Measurements from ENCODE around the gene USB1. TPM values are rescaled to one million over a fixed set of nuclear protein-coding genes. Genes with fewer than 3 reads are reported as not detected.

Gene USB1
- polyA plus RNA-seq, 2 of the 4 experiments (the other 2 are of a cell fraction): 88.8 to 143 TPM

DNA sequence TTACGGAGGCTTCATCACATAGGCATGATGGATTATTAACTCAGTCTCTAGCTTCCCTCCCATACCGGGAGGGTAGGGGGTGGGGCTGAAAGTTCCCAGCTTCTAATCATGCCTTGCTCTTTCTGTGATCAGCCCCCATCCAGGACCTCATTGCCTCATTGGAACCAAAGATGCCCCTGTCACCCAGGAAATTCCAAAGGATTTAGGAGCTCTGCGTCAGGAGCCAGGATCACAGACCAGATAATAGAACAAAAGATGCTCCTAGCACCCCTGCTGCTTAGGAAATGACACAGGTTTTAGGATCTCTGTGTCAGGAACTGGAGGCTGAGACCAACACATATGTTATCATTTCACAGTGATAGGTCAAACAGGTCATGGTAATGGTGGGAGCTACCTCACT lies 9.7 kb downstream of the USB1 start:
- FAIRE-seq (no peak), DNase-seq (ENCODE audit: low read depth in 1 of 2, low spot score in 1 of 2) (no peak), ATAC-seq (no peak)
- no peak overlapping the region for H3K4me3 ChIP-seq
- peaks cover 18% of the 10 kb centered on the region for H3K4me1 ChIP-seq
- 0 out of 3 replicates have a peak, but pooled peaks cover 3% of the 10 kb centered on the region for H3K9me3 ChIP-seq
- WGBS (ENCODE audit: missing lambda C conversion rate): 77% methylated on average over 3 of the region's 3 CpGs
- CTCF ChIA-PET: interaction anchor here (0.8 to 3.9 kb wide), 10 partner anchors 8 to 434 kb away, joined by 3 to 17 read pairs (median 3); no protein-coding TSS in a partner anchor
- no peak overlapping the region; a peak in 1 of 6 replicates for H3K27ac ChIP-seq
- POLR2A ChIA-PET: no interaction called here
- TF ChIP-seq SMC3 (IDR thresholded peaks at IDR 0.05): no peak
- TF ChIP-seq, protein P1, sequence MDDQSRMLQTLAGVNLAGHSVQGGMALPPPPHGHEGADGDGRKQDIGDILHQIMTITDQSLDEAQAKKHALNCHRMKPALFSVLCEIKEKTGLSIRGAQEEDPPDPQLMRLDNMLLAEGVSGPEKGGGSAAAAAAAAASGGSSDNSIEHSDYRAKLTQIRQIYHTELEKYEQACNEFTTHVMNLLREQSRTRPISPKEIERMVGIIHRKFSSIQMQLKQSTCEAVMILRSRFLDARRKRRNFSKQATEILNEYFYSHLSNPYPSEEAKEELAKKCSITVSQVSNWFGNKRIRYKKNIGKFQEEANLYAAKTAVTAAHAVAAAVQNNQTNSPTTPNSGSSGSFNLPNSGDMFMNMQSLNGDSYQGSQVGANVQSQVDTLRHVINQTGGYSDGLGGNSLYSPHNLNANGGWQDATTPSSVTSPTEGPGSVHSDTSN (IDR thresholded peaks at IDR 0.05): no peak
- no peak for TF ChIP-seq EHF (CRISPR knock-in tag; IDR thresholded peaks at IDR 0.05)
- TF ChIP-seq, protein P2, sequence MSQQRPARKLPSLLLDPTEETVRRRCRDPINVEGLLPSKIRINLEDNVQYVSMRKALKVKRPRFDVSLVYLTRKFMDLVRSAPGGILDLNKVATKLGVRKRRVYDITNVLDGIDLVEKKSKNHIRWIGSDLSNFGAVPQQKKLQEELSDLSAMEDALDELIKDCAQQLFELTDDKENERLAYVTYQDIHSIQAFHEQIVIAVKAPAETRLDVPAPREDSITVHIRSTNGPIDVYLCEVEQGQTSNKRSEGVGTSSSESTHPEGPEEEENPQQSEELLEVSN (IDR thresholded peaks at IDR 0.05; ENCODE audit: borderline replicate concordance, low read depth): no peak
- TF ChIP-seq RARB (CRISPR knock-in tag; IDR thresholded peaks at IDR 0.05): no peak
- TF ChIP-seq, protein P3, sequence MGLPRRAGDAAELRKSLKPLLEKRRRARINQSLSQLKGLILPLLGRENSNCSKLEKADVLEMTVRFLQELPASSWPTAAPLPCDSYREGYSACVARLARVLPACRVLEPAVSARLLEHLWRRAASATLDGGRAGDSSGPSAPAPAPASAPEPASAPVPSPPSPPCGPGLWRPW (IDR thresholded peaks at IDR 0.05): no peak
- no peak for TF ChIP-seq RCOR1 (IDR thresholded peaks at IDR 0.05; ENCODE audit: low read depth, low read length)
- no peak for TF ChIP-seq TFCP2L1 (CRISPR knock-in tag; IDR thresholded peaks at IDR 0.05)
- no peak for TF ChIP-seq HDAC2 (IDR thresholded peaks at IDR 0.05)
- TF ChIP-seq NPAS2 (CRISPR knock-in tag; IDR thresholded peaks at IDR 0.05; ENCODE audit: borderline replicate concordance): no peak
- TF ChIP-seq NR3C1 (IDR thresholded peaks at IDR 0.05): no peak
- TF ChIP-seq FOSL2 (IDR thresholded peaks at IDR 0.05): no peak
- TF ChIP-seq FOSL2 (CRISPR knock-in tag; IDR thresholded peaks at IDR 0.05): no peak
- no peak for TF ChIP-seq TP53 (CRISPR knock-in tag; IDR thresholded peaks at IDR 0.05)
- TF ChIP-seq ZSCAN20 (CRISPR knock-in tag; IDR thresholded peaks at IDR 0.05): no peak
- no peak overlapping the region for H3K4me2 ChIP-seq

DNA sequence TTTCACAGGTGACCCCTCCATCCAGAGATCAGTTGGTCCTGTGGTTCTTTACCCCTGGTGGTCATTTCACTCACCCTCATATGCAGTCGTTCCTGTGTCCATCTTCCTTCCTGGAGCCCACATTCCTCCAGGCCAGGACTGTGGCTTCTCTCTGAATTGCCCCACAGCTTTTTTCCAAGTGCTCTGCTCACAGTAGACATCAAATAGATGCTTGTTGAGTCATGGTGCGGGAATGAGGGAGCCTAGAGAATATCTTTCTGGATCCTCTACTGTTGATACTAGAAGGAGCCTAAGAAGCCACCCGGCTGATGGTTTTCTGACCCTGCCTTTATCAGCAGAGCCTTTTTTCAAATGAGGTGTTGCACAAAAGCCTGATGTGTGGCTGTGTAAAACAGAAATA lies 10.4 kb downstream of the USB1 start:
- TF ChIP-seq ZFP36 (IDR thresholded peaks at IDR 0.05; ENCODE audit: borderline replicate concordance, partially characterized antibody): no peak
- TF ChIP-seq RARB (CRISPR knock-in tag; IDR thresholded peaks at IDR 0.05): no peak
- no peak for TF ChIP-seq HDAC2 (IDR thresholded peaks at IDR 0.05)
- ChIA-PET CTCF (interaction anchor here (1.2 to 1.4 kb wide), 2 partner anchors 9 to 148 kb away, joined by 3 read pairs; no protein-coding TSS in a partner anchor), POLR2A (no interaction called here)
- WGBS (ENCODE audit: missing lambda C conversion rate): 53% methylated on average over 3 of the region's 3 CpGs
- 0 out of 3 replicates have a peak, but pooled peaks cover under 1% of the 10 kb centered on the region for H3K9me3 ChIP-seq
- ATAC-seq (peak; percentile 43 to 74; a peak in 4 of 6 replicates), DNase-seq (ENCODE audit: low read depth in 1 of 2, low spot score in 1 of 2) (no peak), FAIRE-seq (no peak)
- H3K4me1 ChIP-seq: peaks cover 21% of the 10 kb centered on the region
- peak overlapping the region in 1 of 2 experiments; percentile 39; a peak in 1 of 6 replicates for H3K27ac ChIP-seq
- no peak overlapping the region for H3K4me2 ChIP-seq
- H3K4me3 ChIP-seq: no peak overlapping the region

DNA sequence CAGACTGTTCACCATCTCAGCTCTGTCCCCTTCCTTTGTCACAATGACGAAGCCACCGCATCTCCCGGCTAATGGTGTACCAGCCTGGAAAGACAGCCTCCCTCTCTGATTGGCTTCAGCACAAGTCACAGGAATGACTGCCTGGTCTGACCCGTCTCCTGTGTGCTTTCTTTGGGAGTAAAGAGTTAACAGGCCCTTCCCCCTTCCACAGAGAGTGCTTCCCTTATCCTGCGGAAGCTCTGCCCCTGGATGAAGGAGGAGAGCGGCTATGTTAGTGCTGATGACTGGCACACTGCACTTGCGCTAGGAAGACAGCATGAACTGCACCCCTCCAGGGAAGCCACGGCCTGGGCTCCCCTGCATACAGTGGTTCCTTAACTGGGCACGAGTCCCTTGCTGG lies 11.3 kb downstream of the USB1 start:
- POLR2A ChIA-PET: no interaction called here
- FAIRE-seq (no peak), DNase-seq (ENCODE audit: low read depth in 1 of 2, low spot score in 1 of 2) (no peak), ATAC-seq (no peak; a peak in 1 of 6 replicates)
- Histone ChIP-seq H3K9me3 (no peaks in the 10 kb centered on the region), H3K4me3 (no peak overlapping the region), H3K27ac (no peak overlapping the region), H3K4me1 (peaks cover 23% of the 10 kb centered on the region), H3K4me2 (no peak overlapping the region)
- WGBS (ENCODE audit: missing lambda C conversion rate): 97% methylated on average over 9 of the region's 9 CpGs
- CTCF ChIA-PET: interaction anchor here (1.4 to 3.0 kb wide), 4 partner anchors 8 to 109 kb away, joined by 3 to 13 read pairs (median 9); no protein-coding TSS in a partner anchor
- no peak for TF ChIP-seq HEYL (CRISPR knock-in tag; IDR thresholded peaks at IDR 0.05)
- TF ChIP-seq EP300 (IDR thresholded peaks at IDR 0.05): no peak
- TF ChIP-seq SREBF2 (IDR thresholded peaks at IDR 0.05): no peak
- TF ChIP-seq, protein P4, sequence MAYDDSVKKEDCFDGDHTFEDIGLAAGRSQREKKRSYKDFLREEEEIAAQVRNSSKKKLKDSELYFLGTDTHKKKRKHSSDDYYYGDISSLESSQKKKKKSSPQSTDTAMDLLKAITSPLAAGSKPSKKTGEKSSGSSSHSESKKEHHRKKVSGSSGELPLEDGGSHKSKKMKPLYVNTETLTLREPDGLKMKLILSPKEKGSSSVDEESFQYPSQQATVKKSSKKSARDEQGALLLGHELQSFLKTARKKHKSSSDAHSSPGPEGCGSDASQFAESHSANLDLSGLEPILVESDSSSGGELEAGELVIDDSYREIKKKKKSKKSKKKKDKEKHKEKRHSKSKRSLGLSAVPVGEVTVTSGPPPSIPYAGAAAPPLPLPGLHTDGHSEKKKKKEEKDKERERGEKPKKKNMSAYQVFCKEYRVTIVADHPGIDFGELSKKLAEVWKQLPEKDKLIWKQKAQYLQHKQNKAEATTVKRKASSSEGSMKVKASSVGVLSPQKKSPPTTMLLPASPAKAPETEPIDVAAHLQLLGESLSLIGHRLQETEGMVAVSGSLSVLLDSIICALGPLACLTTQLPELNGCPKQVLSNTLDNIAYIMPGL (CRISPR knock-in tag; IDR thresholded peaks at IDR 0.05; ENCODE audit: borderline replicate concordance): no peak
- no peak for TF ChIP-seq ESRRA (IDR thresholded peaks at IDR 0.05; ENCODE audit: borderline replicate concordance, low read length)
- TF ChIP-seq, protein P5, sequence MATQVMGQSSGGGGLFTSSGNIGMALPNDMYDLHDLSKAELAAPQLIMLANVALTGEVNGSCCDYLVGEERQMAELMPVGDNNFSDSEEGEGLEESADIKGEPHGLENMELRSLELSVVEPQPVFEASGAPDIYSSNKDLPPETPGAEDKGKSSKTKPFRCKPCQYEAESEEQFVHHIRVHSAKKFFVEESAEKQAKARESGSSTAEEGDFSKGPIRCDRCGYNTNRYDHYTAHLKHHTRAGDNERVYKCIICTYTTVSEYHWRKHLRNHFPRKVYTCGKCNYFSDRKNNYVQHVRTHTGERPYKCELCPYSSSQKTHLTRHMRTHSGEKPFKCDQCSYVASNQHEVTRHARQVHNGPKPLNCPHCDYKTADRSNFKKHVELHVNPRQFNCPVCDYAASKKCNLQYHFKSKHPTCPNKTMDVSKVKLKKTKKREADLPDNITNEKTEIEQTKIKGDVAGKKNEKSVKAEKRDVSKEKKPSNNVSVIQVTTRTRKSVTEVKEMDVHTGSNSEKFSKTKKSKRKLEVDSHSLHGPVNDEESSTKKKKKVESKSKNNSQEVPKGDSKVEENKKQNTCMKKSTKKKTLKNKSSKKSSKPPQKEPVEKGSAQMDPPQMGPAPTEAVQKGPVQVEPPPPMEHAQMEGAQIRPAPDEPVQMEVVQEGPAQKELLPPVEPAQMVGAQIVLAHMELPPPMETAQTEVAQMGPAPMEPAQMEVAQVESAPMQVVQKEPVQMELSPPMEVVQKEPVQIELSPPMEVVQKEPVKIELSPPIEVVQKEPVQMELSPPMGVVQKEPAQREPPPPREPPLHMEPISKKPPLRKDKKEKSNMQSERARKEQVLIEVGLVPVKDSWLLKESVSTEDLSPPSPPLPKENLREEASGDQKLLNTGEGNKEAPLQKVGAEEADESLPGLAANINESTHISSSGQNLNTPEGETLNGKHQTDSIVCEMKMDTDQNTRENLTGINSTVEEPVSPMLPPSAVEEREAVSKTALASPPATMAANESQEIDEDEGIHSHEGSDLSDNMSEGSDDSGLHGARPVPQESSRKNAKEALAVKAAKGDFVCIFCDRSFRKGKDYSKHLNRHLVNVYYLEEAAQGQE (IDR thresholded peaks at IDR 0.05): no peak
- TF ChIP-seq, protein P6, sequence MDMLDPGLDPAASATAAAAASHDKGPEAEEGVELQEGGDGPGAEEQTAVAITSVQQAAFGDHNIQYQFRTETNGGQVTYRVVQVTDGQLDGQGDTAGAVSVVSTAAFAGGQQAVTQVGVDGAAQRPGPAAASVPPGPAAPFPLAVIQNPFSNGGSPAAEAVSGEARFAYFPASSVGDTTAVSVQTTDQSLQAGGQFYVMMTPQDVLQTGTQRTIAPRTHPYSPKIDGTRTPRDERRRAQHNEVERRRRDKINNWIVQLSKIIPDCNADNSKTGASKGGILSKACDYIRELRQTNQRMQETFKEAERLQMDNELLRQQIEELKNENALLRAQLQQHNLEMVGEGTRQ (IDR thresholded peaks at IDR 0.05): no peak
- TF ChIP-seq TFCP2L1 (CRISPR knock-in tag; IDR thresholded peaks at IDR 0.05): no peak
- TF ChIP-seq, protein P7, sequence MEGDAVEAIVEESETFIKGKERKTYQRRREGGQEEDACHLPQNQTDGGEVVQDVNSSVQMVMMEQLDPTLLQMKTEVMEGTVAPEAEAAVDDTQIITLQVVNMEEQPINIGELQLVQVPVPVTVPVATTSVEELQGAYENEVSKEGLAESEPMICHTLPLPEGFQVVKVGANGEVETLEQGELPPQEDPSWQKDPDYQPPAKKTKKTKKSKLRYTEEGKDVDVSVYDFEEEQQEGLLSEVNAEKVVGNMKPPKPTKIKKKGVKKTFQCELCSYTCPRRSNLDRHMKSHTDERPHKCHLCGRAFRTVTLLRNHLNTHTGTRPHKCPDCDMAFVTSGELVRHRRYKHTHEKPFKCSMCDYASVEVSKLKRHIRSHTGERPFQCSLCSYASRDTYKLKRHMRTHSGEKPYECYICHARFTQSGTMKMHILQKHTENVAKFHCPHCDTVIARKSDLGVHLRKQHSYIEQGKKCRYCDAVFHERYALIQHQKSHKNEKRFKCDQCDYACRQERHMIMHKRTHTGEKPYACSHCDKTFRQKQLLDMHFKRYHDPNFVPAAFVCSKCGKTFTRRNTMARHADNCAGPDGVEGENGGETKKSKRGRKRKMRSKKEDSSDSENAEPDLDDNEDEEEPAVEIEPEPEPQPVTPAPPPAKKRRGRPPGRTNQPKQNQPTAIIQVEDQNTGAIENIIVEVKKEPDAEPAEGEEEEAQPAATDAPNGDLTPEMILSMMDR (IDR thresholded peaks at IDR 0.05): no peak
- no peak for TF ChIP-seq FOXS1 (CRISPR knock-in tag; IDR thresholded peaks at IDR 0.05)
